DOHH2 (cell line): ENCODE results near the gene CYP2W1.

Experiments
- H3F3A ChIP-seq: fragments of 200-600 bp; sonication (generic), shearing (Covaris generic); 2 replicates; pipeline ENCODE4 v1.6.0; 2016; ENCODE audit warnings: antibody characterized with exemption, mild to moderate bottlenecking; ENCODE audit not compliant: control insufficient read depth, insufficient read depth
- H3K27ac ChIP-seq: fragments of 200-600 bp; sonication (generic); 2 replicates; pipeline ENCODE4 v1.5.1; 2014; ENCODE audit warnings: low read depth, mild to moderate bottlenecking, low read length, moderate library complexity
- H3K27me3 ChIP-seq: fragments of 200-600 bp; sonication (generic); 2 replicates; pipeline ENCODE4 v1.6.1; 2014; ENCODE audit warnings: mild to moderate bottlenecking, low read length, mixed read lengths; ENCODE audit not compliant: control insufficient read depth
- H3K36me3 ChIP-seq: fragments of 200-600 bp; sonication (generic); 2 replicates; pipeline ENCODE4 v1.6.1; 2014; ENCODE audit warnings: mild to moderate bottlenecking, low read length, moderate library complexity, mixed read lengths; ENCODE audit not compliant: control insufficient read depth
- H3K4me1 ChIP-seq: fragments of 200-600 bp; sonication (generic); 2 replicates; pipeline ENCODE4 v1.6.1; 2014; ENCODE audit warnings: mild to moderate bottlenecking, low read length, mixed read lengths; ENCODE audit not compliant: control insufficient read depth
- H3K4me2 ChIP-seq: fragments of 200-600 bp; sonication (generic); 2 replicates; pipeline ENCODE4 v1.6.0; 2014; ENCODE audit warnings: mild to moderate bottlenecking, low read length, moderate library complexity
- H3K4me3 ChIP-seq: fragments of 200-600 bp; sonication (generic); 2 replicates; pipeline ENCODE4 v1.5.1; 2014; ENCODE audit warnings: mild to moderate bottlenecking, low read length, mixed read lengths
- H3K79me2 ChIP-seq: fragments of 200-600 bp; sonication (generic); 2 replicates; pipeline ENCODE4 v1.6.1; 2014; ENCODE audit warnings: mild to moderate bottlenecking, low read length, mixed read lengths; ENCODE audit not compliant: control insufficient read depth
- H3K9me2 ChIP-seq: fragments of 200-600 bp; sonication (generic); replicated peaks from 2 replicates; pipeline ENCODE4 v1.6.1; 2014; ENCODE audit warnings: mild to moderate bottlenecking, low read length, mixed read lengths; ENCODE audit not compliant: control insufficient read depth
- H3K9me3 ChIP-seq: fragments of 200-600 bp; sonication (generic); 2 replicates; pipeline ENCODE4 v1.6.1; 2014; ENCODE audit warnings: antibody characterized with exemption, low read length, mixed read lengths; ENCODE audit not compliant: control insufficient read depth, insufficient read depth
- H4K20me1 ChIP-seq: fragments of 200-600 bp; sonication (generic); 2 replicates; pipeline ENCODE4 v1.6.0; 2014; ENCODE audit warnings: low read depth, mild to moderate bottlenecking, antibody characterized with exemption, low read length, moderate library complexity; ENCODE audit not compliant: control insufficient read depth, insufficient read depth
- CTCF ChIP-seq: fragments of 200-600 bp; sonication (generic); IDR thresholded peaks from one replicate; pipeline ENCODE4 v1.5.1; 2014; ENCODE audit warnings: antibody characterized with exemption, mild to moderate bottlenecking, low read depth, low read length; ENCODE audit not compliant: poor library complexity, severe bottlenecking
- EZH2phosphoT487 ChIP-seq: fragments of 200-600 bp; sonication (generic); IDR thresholded peaks from 2 replicates; pipeline ENCODE4 v1.6.1; 2017; ENCODE audit warnings: borderline replicate concordance, mild to moderate bottlenecking, antibody characterized with exemption, low read length, moderate library complexity, mixed read lengths

Gene CYP2W1

GRCh38 chr7:1013581-1013980 lies 30.6 kb downstream of the CYP2W1 start:
- Histone ChIP-seq H3K4me3 (no peak overlapping the region), H3K27me3 (no peaks in the 10 kb centered on the region), H3K4me2 (no peak overlapping the region), H3K9me2 (no peaks in the 10 kb centered on the region), H3K4me1 (peaks cover 19% of the 10 kb centered on the region), H3F3A (peaks cover 4% of the 10 kb centered on the region; the same call in 1 of the 2 replicates), H4K20me1 (peaks cover 26% of the 10 kb centered on the region), H3K9me3 (no peaks in the 10 kb centered on the region), H3K27ac (no peak overlapping the region), H3K36me3 (peaks cover 67% of the 10 kb centered on the region), H3K79me2 (peaks cover 84% of the 10 kb centered on the region)
- TF ChIP-seq CTCF = no peak

- Histone ChIP-seq H3K4me2 (no peak overlapping the region), H4K20me1 (peaks cover 31% of the 10 kb centered on the region)
Measured at GRCh38 chr7:1014681-1015080, 31.7 kb downstream of the CYP2W1 start.

GRCh38 chr7:1015196-1016121 lies 32.5 kb downstream of the CYP2W1 start:
- no peaks in the 10 kb centered on the region for H3K9me3 ChIP-seq
- TF ChIP-seq CTCF (no peak), EZH2phosphoT487 (no peak)
- peaks cover 5% of the 10 kb centered on the region; the same call in 1 of the 2 replicates for H3F3A ChIP-seq
- peaks cover 38% of the 10 kb centered on the region for H4K20me1 ChIP-seq
- no peak overlapping the region for H3K27ac ChIP-seq
- H3K9me2 ChIP-seq = no peaks in the 10 kb centered on the region
- no peaks in the 10 kb centered on the region for H3K27me3 ChIP-seq
- peaks cover 34% of the 10 kb centered on the region for H3K4me1 ChIP-seq
- H3K36me3 ChIP-seq = peaks cover 67% of the 10 kb centered on the region
- H3K79me2 ChIP-seq = peaks cover 98% of the 10 kb centered on the region
- no peak overlapping the region for H3K4me2 ChIP-seq
- no peak overlapping the region for H3K4me3 ChIP-seq

More at GRCh38 chr7:1014681-1015080, 31.7 kb downstream of the CYP2W1 start:
- Histone ChIP-seq H3K27ac (no peak overlapping the region), H3K9me2 (no peaks in the 10 kb centered on the region), H3K4me1 (peaks cover 27% of the 10 kb centered on the region), H3K27me3 (no peaks in the 10 kb centered on the region), H3K79me2 (peaks cover 93% of the 10 kb centered on the region), H3F3A (peaks cover 5% of the 10 kb centered on the region; the same call in 1 of the 2 replicates), H3K9me3 (no peaks in the 10 kb centered on the region), H3K36me3 (peaks cover 67% of the 10 kb centered on the region), H3K4me3 (no peak overlapping the region)
- no peak for TF ChIP-seq EZH2phosphoT487
- TF ChIP-seq CTCF = no peak
